Suppressor macrophage treated with lipopolysaccharide for 4 hours (primary cell): ENCODE measurements around the gene CCDC82.

Experiments used
- DNase-seq: peaks from one replicate; pipeline ENCODE4 v3.0.0-alpha.2; 2020

The CCDC82 gene

DNA sequence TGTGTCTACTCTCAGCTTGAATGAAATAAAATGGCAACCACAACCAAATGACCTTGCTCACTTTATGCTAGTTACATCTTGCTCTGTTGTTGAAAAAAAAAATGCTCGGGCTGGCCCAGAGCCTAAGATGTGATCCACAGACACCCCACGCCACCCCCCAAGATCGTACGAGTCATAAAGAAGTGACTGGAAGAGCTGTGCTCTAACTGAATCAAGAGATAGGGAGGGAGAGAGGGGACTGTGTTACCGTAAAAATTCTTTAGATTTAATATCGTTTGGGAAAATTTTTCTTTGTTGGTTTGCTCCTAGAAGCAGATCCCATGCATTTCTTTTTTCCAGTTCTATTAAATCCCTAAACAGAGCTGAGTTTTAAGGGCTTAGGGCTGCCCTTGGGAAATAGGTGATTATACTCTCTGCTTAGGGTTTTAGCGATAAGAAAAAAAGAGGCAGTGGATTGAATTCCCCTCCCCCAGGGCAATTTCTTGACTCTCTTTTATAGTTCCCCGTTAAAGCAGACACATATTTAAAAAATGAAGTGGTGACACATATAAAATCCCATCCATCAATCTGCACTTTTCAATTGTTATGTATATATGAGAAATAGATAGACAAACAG, 61.2 kb downstream of the CCDC82 start:
- no peak for DNase-seq

DNA sequence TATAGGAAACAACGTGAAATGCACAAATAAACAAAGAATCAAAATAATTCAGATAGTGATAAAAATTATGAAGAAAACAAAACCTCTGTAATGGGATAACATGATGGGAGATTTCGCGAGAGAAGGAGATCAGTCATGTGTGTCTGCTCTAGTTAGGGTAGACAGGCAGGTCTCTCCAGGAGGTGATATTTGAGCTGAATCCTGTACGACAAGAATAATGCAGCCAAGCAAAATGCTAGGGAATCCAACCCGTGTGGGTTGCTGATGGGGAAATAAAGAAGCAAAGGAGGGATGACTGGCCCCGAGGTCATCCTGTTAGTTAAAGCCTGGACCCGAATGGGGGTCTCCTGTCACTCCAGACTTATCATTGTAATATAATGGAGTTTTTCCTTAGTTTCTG, 62.8 kb downstream of the CCDC82 start:
- DNase-seq, result no peak

DNA sequence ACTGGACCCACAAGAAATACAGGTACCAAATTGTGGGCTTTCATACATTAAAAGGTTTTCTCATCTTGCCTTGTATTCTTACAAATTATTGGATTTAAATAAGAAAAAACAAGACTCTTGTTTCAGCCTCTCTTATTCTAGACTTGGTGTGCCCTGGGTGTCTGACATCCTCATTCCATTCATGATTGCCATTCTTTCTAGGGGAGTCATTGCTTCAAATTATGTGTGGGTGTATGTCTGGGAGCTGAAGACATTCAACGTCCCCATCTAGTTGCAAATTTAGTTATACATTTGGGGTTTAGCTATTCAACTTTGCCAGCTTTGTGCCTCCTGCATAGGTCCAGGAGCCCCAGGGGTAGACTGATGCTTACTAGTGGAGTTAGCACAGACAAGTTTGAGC, 64.8 kb downstream of the CCDC82 start:
- no peak for DNase-seq

DNA sequence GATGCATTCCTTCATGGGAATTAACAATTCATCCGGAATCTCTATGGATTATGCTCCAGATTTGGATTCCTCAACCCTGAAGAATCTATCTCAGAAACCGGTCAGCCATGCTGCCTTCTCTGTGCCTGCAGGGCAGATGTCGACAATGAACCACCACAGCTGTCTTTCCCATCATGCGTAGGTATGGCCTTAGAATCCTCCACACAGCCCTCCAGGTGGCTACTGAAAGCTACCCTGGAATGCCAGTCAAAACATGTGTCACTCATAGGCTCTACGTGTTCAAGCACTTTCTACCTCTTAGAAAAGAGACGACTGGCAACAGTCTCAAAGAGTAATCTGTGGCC, 66.1 kb downstream of the CCDC82 start:
- no peak for DNase-seq

DNA sequence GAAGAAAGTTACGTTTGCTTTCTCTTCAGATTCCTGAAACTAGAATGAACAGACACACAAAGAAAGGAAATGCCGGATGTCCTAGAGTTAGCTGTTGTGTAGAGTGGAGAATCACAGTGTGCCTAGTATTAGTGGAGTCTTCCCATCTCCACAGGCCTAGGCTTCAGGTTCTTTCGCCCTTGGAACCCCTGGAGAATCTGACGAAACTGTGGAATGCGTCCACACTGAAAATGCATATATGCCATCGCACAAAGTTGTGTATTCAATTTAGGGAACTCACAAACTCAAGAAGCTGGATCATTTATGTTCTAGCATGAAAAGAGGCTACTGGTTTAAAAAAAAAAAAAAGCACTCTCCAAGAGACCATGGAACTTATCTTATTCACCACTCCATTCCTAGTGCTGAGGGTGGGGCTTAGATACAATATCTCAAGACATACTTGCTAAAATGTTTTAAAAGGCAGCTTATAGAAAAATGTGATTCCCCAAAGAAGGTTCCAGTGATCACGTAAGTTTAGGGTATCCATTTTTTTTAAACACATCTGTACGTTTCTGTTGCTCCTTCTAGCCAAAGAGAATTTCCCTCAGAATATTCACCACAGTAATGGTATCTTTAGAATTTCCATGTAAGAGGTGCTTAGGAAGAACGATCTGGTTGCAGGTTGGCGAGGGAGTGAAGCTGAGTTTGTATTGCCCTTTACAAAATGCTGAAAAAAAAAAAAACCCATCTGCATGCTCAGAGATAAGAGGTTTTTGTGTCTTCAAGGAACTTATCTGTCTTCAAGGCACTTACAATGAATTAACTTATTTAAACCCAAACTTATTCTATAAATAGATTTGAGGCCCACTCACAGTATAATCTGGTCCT, 66.7 kb downstream of the CCDC82 start:
- DNase-seq, result no peak

DNA sequence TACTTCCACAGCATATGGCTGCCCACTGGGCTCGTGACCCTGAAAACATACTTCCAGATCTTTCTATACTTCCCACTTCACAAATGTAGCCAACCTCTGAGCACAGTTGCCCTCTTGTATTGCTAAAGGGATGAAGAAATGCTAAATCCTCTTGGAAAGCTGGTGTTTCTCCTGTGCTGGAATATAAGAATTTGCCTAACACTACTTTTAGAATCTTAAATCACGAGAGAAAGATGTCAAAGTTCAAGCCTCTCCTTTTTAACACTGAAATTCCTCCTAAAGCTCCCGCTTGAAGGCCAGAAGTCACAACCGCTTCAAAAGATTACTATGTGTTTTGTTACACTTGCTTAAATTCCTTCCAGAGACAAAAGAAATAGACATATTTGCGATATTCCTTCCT, 68.6 kb downstream of the CCDC82 start:
- DNase-seq, result no peak

DNA sequence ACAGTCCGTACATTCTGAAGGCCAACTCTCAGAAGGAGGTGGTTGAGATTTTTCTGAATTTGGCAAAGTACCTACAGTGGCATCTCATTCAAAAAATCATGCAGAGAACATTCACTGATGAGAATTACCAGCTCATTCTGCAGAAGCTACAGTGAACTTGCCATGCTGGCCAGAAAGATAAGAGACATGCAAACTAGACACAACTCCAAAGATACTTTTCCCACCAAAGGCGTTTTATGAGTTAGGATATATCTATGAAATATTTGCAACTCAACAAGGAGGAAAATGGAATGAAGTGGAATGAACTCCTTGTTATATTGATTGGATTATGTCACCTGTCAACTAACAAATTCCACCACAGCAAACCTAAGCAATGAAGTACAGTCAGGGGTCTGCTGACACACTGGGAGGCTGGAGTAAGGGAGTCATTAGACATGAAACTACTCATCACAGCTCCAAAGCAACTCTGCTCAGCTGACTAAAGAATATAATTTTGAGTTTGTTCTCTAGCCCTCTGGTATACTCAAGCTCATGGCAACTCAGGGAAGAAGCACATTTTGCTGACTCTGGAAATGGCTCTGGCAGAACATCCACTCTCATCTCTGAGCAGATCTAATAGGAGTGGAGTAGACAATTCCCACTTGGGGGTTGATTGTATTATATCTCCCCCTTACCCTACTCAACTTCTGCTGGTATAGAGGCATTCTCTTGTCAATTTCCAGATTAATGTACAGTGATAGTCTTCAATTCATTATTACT, 69.6 kb downstream of the CCDC82 start:
- no peak for DNase-seq

DNA sequence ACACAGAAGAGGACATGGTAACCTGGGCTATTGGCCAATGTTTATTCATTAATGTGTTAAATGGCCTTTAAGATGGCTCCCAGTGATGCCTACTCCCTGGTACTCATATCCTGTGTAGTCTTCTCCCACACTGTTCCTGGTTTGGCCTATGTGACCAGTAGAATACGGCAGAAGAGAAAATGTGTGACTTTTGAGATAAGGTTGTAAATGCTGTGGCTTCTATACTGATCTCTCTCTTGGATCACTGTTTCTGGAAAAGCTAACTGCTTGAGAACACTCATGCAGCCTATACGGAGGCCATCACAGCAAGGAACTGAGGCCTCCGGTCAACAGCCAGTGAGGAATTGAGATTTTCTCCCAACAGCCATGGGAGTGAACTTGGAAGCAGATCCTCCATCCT, 70.9 kb downstream of the CCDC82 start:
- DNase-seq, result no peak

DNA sequence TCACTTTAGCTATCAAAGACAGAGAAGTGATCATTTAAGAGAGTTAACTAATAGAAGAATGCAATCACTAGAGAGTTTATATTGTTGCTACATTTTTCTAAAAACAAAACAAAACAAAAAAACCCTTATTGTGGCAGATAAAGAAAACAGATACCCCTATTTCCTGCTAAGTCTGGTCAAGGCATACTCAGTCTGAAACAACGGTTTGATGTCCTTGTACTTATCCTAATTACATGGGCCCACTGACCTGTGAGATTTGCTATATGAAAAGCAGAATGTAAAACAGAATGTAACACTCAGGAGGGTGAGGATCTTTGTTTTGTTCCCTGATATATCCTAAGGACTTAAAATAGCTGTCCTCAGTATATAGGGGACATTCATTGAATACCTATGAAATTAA, 71.3 kb downstream of the CCDC82 start:
- no peak for DNase-seq

DNA sequence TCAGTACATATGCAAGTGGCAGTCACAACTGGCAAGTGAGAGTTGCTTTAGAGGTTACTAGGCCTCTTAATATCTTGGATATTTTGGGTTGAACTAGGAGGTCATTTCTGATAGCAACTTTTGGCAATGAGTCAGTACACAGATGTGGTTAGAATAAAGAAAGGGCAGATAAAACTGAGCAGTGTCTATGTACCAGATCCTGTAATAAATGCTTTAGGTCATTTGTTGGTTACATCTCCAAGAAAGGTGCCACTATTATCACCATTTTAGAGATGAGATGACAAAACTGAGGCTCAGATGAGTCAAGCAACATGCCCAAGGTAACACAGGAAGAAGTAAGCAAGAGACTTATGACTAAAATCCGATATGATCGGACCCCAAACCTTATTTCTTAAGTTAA, 71.7 kb downstream of the CCDC82 start:
- DNase-seq, result no peak

DNA sequence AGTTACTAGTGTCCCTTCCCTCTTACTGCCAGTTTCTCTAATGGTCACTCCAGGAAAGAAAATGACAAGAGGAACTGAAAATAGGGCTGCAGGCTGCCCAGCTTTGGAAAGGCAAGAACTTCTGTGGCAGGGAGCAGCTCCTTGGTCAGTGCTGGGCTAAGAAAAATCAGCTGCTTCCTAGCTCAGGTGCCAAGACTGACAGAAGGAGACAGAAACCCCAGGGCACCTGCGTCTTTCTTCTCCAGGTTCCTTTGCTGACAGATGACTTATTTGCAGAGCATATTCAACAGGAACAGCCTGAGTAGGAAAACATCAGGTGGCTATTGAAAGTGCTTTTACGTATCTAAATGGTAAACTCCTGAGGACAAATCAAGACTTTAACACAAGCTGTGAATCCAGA, 72.1 kb downstream of the CCDC82 start:
- peak; percentile 48 for DNase-seq

DNA sequence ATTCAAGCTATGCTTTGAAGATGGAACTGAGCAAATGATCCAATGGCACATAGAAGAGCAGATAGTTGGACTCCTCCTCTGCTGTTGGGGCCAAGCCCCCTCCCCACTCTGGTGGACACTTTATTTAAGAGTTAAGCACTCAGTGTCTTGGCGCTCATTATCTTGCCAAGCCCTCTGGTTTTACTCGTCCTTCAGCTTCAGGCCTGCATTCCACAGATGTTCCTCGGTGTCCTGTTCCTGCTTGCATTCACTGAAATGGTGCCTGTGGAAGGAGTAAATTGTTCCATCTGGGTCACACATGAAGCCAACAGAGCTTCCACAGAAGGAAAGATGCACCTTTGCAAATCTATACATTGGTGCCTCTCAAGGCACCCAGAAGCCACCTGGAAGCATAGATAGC, 72.8 kb downstream of the CCDC82 start:
- DNase-seq, result no peak

DNA sequence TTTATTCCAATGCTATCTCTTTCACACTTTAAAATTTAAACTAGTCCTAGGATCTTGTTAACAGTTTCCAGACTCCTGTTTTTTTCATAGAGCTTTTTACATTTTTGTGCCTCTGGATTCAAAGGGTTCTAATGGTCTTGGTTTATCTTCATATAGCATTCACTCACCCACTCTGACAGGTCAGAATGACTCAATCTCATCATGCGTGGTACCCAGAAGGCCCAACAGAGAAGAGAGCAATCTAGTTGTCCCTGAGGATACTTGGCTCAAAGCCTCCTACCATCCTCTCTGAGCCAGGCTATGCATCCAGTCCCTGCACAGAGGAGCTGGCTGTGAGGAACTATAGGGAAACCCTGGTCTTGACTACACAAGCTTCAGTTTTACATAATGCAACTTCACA, 74.2 kb downstream of the CCDC82 start:
- no peak for DNase-seq

DNA sequence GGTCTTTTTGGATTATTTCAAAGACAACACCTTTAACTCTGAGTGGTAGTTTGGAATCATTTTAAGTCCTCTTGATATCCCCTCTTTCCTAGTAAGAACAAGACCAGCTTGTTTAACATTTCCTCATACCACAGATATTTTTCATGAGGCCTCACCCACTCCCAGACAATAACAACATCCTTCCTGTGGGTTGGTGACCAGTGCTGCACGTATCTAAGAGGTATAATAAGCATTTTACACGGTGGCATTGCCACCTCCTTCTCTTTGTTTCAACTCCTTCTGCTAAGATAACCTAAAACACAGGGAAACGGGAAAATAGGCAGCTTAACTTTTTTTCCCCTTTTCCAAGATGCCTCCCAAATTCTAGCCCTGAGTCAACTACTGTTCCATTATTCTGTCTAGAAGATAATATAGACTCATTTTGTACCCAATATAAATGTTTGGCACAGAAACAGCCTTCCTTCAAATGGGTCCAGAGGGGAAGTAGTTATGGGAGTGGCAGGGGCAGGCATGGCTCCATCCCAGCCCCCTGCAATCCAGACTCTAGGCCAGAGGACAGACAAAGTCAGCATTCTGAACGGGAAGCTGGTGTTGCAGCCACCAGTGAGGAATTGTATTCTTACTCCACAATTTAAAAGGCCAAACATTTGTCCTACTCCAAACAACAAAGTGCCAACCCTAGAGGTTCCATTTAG, 75.2 kb downstream of the CCDC82 start:
- DNase-seq, result no peak

DNA sequence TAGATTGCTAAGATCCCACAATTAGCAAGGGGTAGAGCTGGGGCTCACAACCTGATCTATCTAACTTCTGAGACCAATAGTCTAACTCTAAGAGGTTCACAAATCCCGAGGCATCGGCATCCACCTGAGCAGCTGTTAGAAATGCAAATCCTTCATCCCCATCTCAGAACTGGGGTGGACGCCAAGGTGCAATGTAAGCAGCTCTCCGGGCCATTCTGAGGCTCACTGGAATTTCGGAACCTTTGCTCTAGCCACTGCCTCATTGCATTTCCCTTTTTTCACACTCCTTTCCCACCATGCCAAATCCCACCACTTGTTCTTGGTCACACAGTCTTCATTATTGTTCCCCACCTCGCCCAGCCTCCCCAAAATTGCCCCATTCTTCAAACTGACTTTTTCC, 76.5 kb downstream of the CCDC82 start:
- no peak for DNase-seq

DNA sequence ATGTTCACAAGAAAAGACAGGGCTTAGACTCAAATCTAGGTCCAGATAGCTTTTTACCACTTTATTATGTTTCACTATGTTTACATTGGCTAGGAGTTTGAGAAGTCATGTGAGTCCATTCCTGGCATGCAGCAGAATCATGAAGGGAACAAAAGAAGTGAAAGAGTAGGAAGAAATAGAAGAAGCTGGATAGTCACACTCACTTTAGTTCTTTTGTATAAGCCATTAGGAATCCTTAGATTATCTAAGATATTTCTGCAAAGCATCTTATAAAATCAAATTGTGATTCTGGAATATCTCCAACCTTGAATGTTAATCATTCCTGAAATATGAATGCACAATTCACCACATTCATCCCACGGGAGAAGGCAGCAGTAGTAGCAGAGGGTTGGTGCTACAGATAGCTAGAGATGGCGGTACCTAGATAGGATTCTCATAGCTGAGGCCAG, 78.6 kb downstream of the CCDC82 start:
- no peak for DNase-seq

DNA sequence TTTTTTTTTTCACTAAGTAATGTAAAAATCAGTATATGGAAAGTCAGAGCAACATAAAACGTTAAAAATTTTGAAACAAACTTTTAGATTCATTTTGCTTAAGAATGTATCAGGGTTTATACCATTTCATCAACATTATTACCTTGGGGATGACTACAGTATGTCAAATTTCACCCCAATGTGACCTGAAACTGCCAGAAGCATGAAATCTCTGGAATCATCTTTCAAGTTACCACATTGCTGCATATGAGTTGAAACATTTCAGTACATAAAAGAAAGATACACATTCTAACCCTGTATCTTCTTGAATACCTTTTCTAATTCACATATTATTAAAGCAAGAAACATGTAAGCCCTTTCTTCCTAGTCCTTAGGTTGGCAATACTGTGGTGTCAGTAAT, 79.5 kb downstream of the CCDC82 start:
- DNase-seq, result no peak

DNA sequence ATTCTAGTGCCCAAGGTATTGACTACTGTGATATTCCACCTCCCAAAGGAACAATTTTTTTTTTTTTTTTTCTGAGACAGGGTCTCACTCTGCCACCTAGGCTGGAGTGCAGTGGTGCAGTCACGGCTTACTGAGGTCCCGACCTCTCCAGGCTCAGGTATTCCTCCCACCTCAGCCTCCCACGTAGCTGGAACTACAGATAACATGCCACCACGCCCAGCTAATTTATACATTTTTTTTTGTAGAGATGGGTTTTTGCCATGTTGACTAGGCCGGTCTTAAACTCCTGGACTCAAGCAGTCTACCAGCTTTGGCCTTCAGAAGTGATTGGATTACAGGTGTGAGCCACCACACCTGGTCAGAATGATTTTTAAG, 80.1 kb downstream of the CCDC82 start:
- no peak for DNase-seq

DNA sequence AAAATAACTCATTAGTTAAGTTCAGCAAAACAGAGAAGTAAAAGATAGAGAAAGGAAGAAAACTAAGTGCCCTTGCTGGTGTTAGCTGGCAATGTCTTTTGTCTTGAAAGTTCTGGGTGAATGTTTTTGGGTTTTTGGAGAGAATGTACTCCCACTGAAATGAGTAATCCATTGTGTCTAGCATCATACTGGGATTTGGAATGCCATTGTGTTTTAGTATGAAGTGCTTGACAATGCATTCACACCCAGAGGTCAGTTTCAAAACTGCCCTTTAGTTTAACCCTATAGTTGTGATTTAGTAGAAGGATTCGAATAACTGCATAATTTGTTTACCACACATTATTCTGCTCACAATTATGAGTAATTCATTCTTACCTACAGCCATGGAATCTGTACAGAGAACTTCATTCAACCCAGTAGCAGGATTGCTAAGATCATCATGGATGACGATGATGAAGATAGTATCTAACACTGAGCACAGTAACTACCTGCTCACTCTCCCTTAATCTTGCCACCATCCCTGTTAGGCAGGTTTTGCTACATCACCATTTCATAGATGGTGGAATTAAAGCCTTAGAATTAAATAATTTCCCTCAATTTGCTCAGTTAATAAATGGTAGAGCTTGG, 80.6 kb downstream of the CCDC82 start:
- DNase-seq, result no peak

DNA sequence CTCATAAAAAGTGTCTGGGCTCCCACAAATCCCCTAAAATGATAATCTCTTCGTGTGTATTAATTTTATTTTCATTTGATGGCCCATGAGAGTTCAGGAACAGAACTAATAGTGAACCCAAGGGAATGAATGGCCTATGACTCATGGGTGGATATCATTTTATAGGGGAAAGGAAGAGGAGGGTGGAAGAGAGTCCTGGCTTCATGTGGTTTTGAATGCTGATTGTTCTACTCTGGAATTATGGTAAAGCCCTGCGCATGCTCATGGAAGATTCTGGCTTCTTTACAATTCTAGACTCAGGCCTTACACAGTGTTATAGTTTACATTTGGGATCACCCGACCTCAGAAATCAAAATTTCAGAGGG, 82.0 kb downstream of the CCDC82 start:
- no peak for DNase-seq

DNA sequence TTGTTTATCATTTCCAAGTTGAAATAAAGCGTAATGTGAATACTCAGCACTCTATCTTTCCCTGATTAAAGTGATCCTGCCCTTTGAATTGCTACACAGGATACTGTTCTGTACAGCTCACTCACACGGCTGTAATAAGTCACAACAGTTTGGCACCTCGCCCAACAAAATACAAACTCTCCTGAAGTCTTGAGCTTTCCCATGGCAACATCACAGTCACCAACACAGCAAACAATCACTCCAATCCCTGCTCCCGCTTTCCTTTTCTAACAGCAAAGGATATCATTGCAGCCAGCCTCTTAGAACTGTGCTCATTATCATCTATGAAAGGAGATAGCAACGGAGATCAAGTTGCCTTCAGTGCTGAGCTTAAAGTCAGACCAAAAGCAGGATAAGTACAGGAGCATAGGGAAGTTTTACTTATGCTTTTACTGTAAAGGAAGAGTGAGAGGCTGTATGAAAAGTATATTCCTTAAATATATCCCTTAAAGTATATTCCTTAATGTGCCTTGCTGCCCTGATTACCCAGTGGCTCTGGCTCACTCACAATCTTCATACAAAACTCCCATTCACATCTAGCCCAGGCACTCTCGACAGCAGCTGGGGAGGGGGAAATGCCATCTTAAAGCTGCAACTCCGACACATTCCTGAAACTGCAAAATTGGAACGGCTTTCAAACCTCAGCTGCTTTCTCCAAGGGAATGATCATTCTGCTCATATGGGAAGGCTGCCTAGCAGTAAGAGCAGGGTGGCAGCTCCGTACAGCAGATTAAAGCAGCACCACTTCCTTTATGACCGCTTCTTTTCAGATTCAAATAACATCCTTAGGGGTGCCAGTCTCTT, 82.6 kb downstream of the CCDC82 start:
- peak; percentile 85 for DNase-seq

DNA sequence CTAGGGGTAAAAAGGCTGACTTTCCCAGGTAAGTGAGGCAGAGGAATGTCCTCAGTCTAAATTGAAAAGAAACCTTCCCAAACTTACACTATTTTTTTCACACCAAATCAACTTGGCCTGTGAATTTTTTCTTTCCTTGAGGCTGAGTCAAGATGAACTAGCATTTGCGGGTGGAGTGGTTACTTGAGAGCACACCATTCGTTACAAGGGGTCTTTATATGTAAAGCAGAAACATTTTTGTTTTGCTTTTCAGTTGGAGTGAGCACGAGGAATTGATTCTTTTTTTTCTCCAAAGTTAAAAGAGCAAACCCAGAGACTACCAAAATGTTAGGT, 83.1 kb downstream of the CCDC82 start:
- no peak for DNase-seq
